Mesenchymal stem cell (in vitro differentiated cells and primary cell): ENCODE data around the gene OSBPL2.
A peak's percentile ranks its signal among the peaks of the same experiment; 100 is the strongest.

Source experiments
- DNase-seq: peaks from one replicate; pipeline ENCODE4 v3.0.0-alpha.2; 2013
- H2AFZ ChIP-seq: one replicate; pipeline ENCODE4 v1.6.1; 2013; ENCODE audit warnings: low read depth, mild to moderate bottlenecking, control low read depth, inconsistent platforms, low read length, moderate library complexity
- H2AK5ac ChIP-seq: 2 replicates; pipeline ENCODE4 v1.6.1; 2013; ENCODE audit warnings: low read length, moderate library complexity, mild to moderate bottlenecking, inconsistent platforms; ENCODE audit not compliant: severe bottlenecking
- H2BK120ac ChIP-seq: one replicate; pipeline ENCODE4 v1.6.1; 2013; ENCODE audit warnings: low read depth, mild to moderate bottlenecking, inconsistent platforms, low read length, moderate library complexity
- H2BK12ac ChIP-seq, 2 experiments: one replicate each; pipeline ENCODE4 v1.6.1; 2013; ENCODE audit warnings: inconsistent platforms in 2 of 2, low read length in 2 of 2, mild to moderate bottlenecking in 2 of 2, moderate library complexity in 2 of 2, control low read depth in 1 of 2
- H2BK15ac ChIP-seq: one replicate; pipeline ENCODE4 v1.6.1; 2013; ENCODE audit warnings: mild to moderate bottlenecking, low read depth, inconsistent platforms; ENCODE audit not compliant: poor library complexity, severe bottlenecking
- H2BK5ac ChIP-seq: 2 replicates; pipeline ENCODE4 v1.6.1; 2013; ENCODE audit warnings: low read depth, mild to moderate bottlenecking, low read length, control low read depth, inconsistent platforms; ENCODE audit not compliant: poor library complexity, severe bottlenecking
- H3K14ac ChIP-seq, 2 experiments: one replicate each; pipeline ENCODE4 v1.6.1; 2013; ENCODE audit warnings: inconsistent platforms in 2 of 2, low read length in 2 of 2, control low read depth in 1 of 2, mild to moderate bottlenecking in 1 of 2, moderate library complexity in 1 of 2
- H3K18ac ChIP-seq, 2 experiments: one replicate each; pipeline ENCODE4 v1.6.1; 2013; ENCODE audit warnings: inconsistent platforms in 2 of 2, low read length in 2 of 2, control low read depth in 1 of 2, low read depth in 1 of 2, mild to moderate bottlenecking in 1 of 2
- H3K23ac ChIP-seq, 2 experiments: one replicate each; pipeline ENCODE4 v1.6.1; 2013; ENCODE audit warnings: inconsistent platforms in 2 of 2, low read length in 2 of 2, mild to moderate bottlenecking in 2 of 2, moderate library complexity in 2 of 2, control low read depth in 1 of 2
- H3K27ac ChIP-seq: 2 replicates; pipeline ENCODE4 v1.5.1; 2013; ENCODE audit warnings: mild to moderate bottlenecking, moderate library complexity, low read length, control low read depth, inconsistent platforms; ENCODE audit not compliant: poor library complexity, severe bottlenecking
- H3K27me3 ChIP-seq, 2 experiments: 2 replicates each; pipeline versions ENCODE4 v1.6.1 to v1.7.0; 2013; ENCODE audit warnings: low read length in 2 of 2, mild to moderate bottlenecking in 2 of 2, moderate library complexity in 2 of 2, control low read depth in 1 of 2, inconsistent platforms in 1 of 2; ENCODE audit not compliant: control insufficient read depth in 1 of 2, insufficient read depth in 1 of 2
- H3K36me3 ChIP-seq, 2 experiments: 2 replicates each; pipeline versions ENCODE4 v1.6.1 to v1.7.0; 2013; ENCODE audit warnings: low read length in 2 of 2, control low read depth in 1 of 2, inconsistent platforms in 1 of 2, low read depth in 1 of 2, mild to moderate bottlenecking in 1 of 2; ENCODE audit not compliant: insufficient read depth in 2 of 2, control insufficient read depth in 1 of 2
- H3K4ac ChIP-seq, 2 experiments: one replicate each; pipeline ENCODE4 v1.6.1; 2013; ENCODE audit warnings: inconsistent platforms in 2 of 2, low read length in 2 of 2, mild to moderate bottlenecking in 2 of 2, moderate library complexity in 2 of 2, control low read depth in 1 of 2, low read depth in 1 of 2
- H3K4me1 ChIP-seq: 2 replicates; pipeline ENCODE4 v1.6.1; 2013; ENCODE audit warnings: low read depth, low read length, control low read depth; ENCODE audit not compliant: control insufficient read depth, insufficient read depth
- H3K4me2 ChIP-seq: 2 replicates; pipeline ENCODE4 v1.6.1; 2013; ENCODE audit warnings: low read length, mild to moderate bottlenecking, inconsistent platforms; ENCODE audit not compliant: poor library complexity, severe bottlenecking
- H3K4me3 ChIP-seq, 2 experiments: 2 replicates each; pipeline versions ENCODE4 v1.5.1 to v1.7.0; 2013; ENCODE audit warnings: low read length in 2 of 2, mild to moderate bottlenecking in 2 of 2, control low read depth in 1 of 2, low read depth in 1 of 2; ENCODE audit not compliant: insufficient read depth in 1 of 2
- H3K79me1 ChIP-seq: replicated peaks from 2 replicates; pipeline ENCODE4 v1.6.1; 2013; ENCODE audit warnings: mild to moderate bottlenecking, control low read depth, low read length, inconsistent platforms; ENCODE audit not compliant: poor library complexity, severe bottlenecking
- H3K9ac ChIP-seq: 2 replicates; pipeline ENCODE4 v1.7.0; 2013; ENCODE audit warnings: mild to moderate bottlenecking, low read length, moderate library complexity
- H3K9me3 ChIP-seq: 2 replicates; pipeline ENCODE4 v1.7.0; 2013; ENCODE audit warnings: mild to moderate bottlenecking, low read length; ENCODE audit not compliant: control insufficient read depth
- H4K8ac ChIP-seq: one replicate; pipeline ENCODE4 v1.6.1; 2013; ENCODE audit warnings: inconsistent platforms, mild to moderate bottlenecking, low read length, moderate library complexity
- H4K91ac ChIP-seq: one replicate; pipeline ENCODE4 v1.6.1; 2013; ENCODE audit warnings: mild to moderate bottlenecking, low read length, inconsistent platforms
- WGBS: methylation state at CpG from one replicate; pipeline ENCODE4 v1.1.7; 2013; ENCODE audit warnings: mixed read lengths; 5-methylcytosine and 5-hydroxymethylcytosine counted together

Gene OSBPL2

DNA sequence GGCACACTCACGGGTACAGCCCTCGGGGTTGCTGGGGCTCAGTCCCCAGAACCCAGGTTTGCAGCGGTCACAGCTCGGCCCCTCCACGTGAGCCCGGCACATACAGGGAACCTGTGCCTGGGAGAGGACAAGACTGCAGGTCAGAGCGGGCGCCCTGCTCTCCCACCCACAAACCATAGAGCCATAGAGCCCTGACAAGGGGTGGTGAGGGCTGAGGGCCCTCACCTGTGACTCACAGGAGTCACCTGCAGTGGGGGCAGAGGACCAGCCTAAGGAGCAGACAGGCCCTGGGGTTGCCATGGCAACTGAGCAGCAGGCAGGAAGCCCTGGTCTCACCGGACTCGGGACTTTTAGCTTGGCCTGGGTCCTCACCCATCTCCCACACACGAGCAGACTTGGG, 98.0 kb downstream of the OSBPL2 start:
- H2AK5ac ChIP-seq = no peak overlapping the region
- H2BK120ac ChIP-seq = no peak overlapping the region
- no peak overlapping the region for H2BK5ac ChIP-seq
- H3K36me3 ChIP-seq = peaks cover 46 to 91% of the 10 kb centered on the region in 2 experiments
- peaks cover 46% of the 10 kb centered on the region for H3K79me1 ChIP-seq
- no peak overlapping the region for H3K14ac ChIP-seq
- no peak overlapping the region for H2BK12ac ChIP-seq
- H2AFZ ChIP-seq = no peak overlapping the region
- no peak overlapping the region for H3K4me3 ChIP-seq
- no peak overlapping the region for H4K91ac ChIP-seq
- H3K27ac ChIP-seq = no peak overlapping the region
- H3K27me3 ChIP-seq = no peaks in the 10 kb centered on the region
- peaks cover 7% of the 10 kb centered on the region for H3K4me1 ChIP-seq
- H3K9ac ChIP-seq = no peak overlapping the region
- DNase-seq = no peak
- no peak overlapping the region for H3K23ac ChIP-seq
- H3K4ac ChIP-seq = no peak overlapping the region
- no peak overlapping the region for H3K4me2 ChIP-seq
- H4K8ac ChIP-seq = no peak overlapping the region
- peaks cover 4% of the 10 kb centered on the region for H3K9me3 ChIP-seq
- WGBS = 80% methylated on average over 9 of the region's 11 CpGs
- no peak overlapping the region for H3K18ac ChIP-seq
- H2BK15ac ChIP-seq = no peak overlapping the region

DNA sequence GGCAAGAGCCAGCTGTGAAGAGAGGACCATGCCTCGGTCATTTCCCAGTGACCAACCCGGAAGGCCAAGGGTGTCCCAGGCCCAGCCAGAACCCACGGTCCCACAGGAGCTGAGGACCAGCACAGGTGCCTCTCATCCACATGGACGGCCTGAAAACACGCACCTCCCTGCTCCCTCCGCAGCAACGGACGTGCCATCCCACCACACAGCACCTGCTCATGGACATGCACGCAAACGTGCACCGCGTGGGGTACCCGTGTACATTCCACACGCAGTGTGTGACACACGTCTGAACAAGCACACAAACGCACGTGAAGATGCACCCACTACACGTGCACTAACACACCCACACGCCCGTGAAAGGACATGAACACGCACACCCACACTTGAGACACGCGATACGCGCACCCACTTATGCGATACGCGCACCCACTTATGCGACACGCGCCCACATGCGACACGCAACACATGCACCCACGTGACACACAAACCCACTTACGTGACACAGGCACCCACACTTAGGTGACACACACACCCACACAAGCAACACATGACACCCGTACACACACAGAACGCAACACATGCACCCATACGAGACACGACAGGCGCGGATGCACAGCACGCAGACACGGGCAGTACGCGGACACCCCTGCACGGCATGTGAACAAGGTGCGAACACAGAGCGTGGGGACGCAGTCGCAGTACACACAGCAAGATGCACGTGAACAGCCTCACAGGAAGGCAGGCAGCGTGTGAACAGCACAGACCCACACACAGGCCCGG, 98.6 kb downstream of the OSBPL2 start:
- H3K4ac ChIP-seq = no peak overlapping the region

DNA sequence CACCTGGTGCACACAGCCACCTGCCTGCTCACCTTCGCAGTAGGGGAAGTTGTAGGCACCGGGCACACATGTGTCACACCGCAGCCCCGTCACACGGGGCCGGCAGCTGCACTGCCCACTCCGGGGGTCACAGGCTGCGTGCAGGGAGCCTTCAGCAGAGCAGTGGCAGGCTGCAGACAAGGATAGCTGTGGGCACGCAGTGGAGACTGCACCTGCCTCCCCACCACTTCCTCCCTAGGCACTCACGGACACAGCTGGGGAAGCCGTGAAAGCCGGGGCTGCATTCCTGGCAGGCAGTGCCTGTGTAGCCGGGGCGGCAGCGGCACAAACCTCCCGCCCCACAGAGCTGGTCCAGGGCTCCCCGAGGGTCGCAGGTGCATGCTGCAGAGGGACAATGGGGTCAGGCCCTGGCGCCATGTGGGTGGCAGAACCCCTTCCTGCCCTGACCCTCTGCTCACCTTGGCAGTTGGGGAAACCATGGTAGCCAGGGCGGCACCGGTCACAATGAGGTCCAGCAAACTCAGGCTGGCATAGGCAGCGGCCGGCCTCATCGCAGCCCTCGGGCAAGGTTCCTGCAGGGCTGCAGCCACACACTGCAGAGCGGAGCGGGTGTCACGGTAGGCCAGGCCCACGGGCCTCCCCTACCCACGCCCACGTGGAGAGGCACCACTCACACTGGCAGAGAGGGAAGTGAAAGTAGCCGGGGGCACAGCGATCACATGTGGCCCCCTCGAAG, 99.4 kb downstream of the OSBPL2 start:
- Histone ChIP-seq H3K14ac (no peak overlapping the region), H2BK15ac (no peak overlapping the region), H4K8ac (no peak overlapping the region), H3K4me2 (no peak overlapping the region), H2BK120ac (no peak overlapping the region), H3K4ac (no peak overlapping the region), H3K9me3 (peaks cover 4% of the 10 kb centered on the region), H3K27me3 (no peaks in the 10 kb centered on the region), H3K27ac (no peak overlapping the region), H3K23ac (no peak overlapping the region), H3K4me1 (peaks cover 7% of the 10 kb centered on the region), H2BK5ac (no peak overlapping the region), H3K9ac (no peak overlapping the region), H2BK12ac (no peak overlapping the region), H2AFZ (no peak overlapping the region), H3K36me3 (peaks cover 38 to 78% of the 10 kb centered on the region in 2 experiments), H2AK5ac (no peak overlapping the region), H3K18ac (no peak overlapping the region), H3K4me3 (no peak overlapping the region), H4K91ac (no peak overlapping the region), H3K79me1 (peaks cover 37% of the 10 kb centered on the region)
- 95% methylated on average over 34 of the region's 34 CpGs for WGBS
- DNase-seq = no peak

More for the DNA sequence above, 98.6 kb downstream of the OSBPL2 start:
- H2AFZ ChIP-seq = no peak overlapping the region
- peaks cover 42 to 86% of the 10 kb centered on the region in 2 experiments for H3K36me3 ChIP-seq
- H2BK15ac ChIP-seq = no peak overlapping the region
- no peaks in the 10 kb centered on the region for H3K27me3 ChIP-seq
- H2BK12ac ChIP-seq = no peak overlapping the region
- DNase-seq = no peak
- H4K91ac ChIP-seq = peak overlapping the region; percentile 20
- 98% methylated on average over 53 of the region's 53 CpGs for WGBS
- no peak overlapping the region for H2BK120ac ChIP-seq
- H3K9me3 ChIP-seq = peaks cover 4% of the 10 kb centered on the region
- no peak overlapping the region for H3K9ac ChIP-seq
- H4K8ac ChIP-seq = no peak overlapping the region
- H3K23ac ChIP-seq = no peak overlapping the region
- H3K4me3 ChIP-seq = no peak overlapping the region
- H3K14ac ChIP-seq = no peak overlapping the region
- no peak overlapping the region for H3K18ac ChIP-seq
- peaks cover 44% of the 10 kb centered on the region for H3K79me1 ChIP-seq
- H3K4me1 ChIP-seq = peaks cover 7% of the 10 kb centered on the region
- H2AK5ac ChIP-seq = no peak overlapping the region
- H3K27ac ChIP-seq = no peak overlapping the region
- H3K4me2 ChIP-seq = no peak overlapping the region
- H2BK5ac ChIP-seq = no peak overlapping the region

DNA sequence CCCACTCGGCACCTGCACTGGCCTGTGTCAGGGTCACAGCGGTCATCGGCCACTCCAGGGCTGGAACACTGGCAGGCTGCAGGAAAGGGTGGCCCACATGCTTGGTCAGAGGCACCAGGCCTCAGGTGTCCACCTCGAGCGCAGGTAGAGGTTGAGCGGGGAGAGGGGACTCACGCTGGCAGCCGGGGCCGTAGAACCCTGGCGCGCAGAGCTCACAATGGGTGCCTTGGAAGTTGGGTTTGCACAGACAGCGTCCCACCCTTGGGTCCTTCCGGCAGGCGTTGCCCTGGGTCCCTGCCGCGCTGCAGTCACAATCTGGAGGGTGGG, 99.9 kb downstream of the OSBPL2 start:
- Histone ChIP-seq H3K4me2 (no peak overlapping the region), H3K23ac (no peak overlapping the region), H3K27me3 (no peaks in the 10 kb centered on the region), H2AFZ (no peak overlapping the region), H2BK12ac (no peak overlapping the region), H4K91ac (no peak overlapping the region), H3K18ac (no peak overlapping the region), H4K8ac (no peak overlapping the region), H3K9me3 (peaks cover 4% of the 10 kb centered on the region), H2BK5ac (no peak overlapping the region), H3K9ac (no peak overlapping the region), H3K36me3 (peaks cover 42 to 77% of the 10 kb centered on the region in 2 experiments), H3K4ac (no peak overlapping the region), H2BK15ac (no peak overlapping the region), H2BK120ac (no peak overlapping the region), H3K79me1 (peaks cover 36% of the 10 kb centered on the region), H3K27ac (no peak overlapping the region), H3K14ac (no peak overlapping the region), H3K4me1 (peaks cover 7% of the 10 kb centered on the region), H3K4me3 (peak overlapping the region in 1 of 2 experiments; percentile 2), H2AK5ac (no peak overlapping the region)
- WGBS = 97% methylated on average over 13 of the region's 16 CpGs
- DNase-seq = no peak
